HepG2 (cell line): ENCODE results near the gene FLT3LG. TPM values are rescaled to one million over a fixed set of nuclear protein-coding genes. Genes with fewer than 3 reads are reported as not detected.

ENCODE experiments used
- ASH2L ChIP-seq: fragments of 300-600, 200-600 bp; sonication (generic); IDR thresholded peaks from 2 replicates; pipeline ENCODE4 v1.7.0; 2017; ENCODE audit warnings: low read depth, mild to moderate bottlenecking, moderate library complexity, mixed read lengths, low read length; ENCODE audit not compliant: insufficient read length
- CHD4 ChIP-seq: fragments of 200-600 bp; sonication (generic); IDR thresholded peaks from 2 replicates; pipeline ENCODE4 v1.7.0; 2017; ENCODE audit warnings: mild to moderate bottlenecking, low read length, borderline replicate concordance
- CREM ChIP-seq, 2 experiments: sonication (generic) in 1 of 2; formaldehyde crosslinking in 1 of 2; IDR thresholded peaks; 2 replicates each; pipeline versions ENCODE4 v1.4.0 to v1.6.1; 2016 to 2020; ENCODE audit warnings: antibody characterized with exemption in 1 of 2, mild to moderate bottlenecking in 1 of 2, missing genetic modification reagents in 1 of 2
- DNMT1 ChIP-seq: sonication (generic); formaldehyde crosslinking; IDR thresholded peaks from 2 replicates; pipeline ENCODE4 v1.5.1; 2020; ENCODE audit warnings: mild to moderate bottlenecking, missing genetic modification reagents
- KLF16 ChIP-seq, 2 experiments: sonication (generic) in 1 of 2; formaldehyde crosslinking in 1 of 2; IDR thresholded peaks; 2 replicates each; pipeline versions ENCODE4 v1.6.1 to v1.8.0; 2016 to 2023; ENCODE audit warnings: missing genetic modification reagents in 2 of 2, missing compliant biosample characterization in 1 of 2
- KLF9 ChIP-seq: IDR thresholded peaks from 2 replicates; pipeline ENCODE4 v1.6.1; 2016; ENCODE audit warnings: low read depth
- NAIF1 ChIP-seq: sonication (generic); formaldehyde crosslinking; IDR thresholded peaks from 2 replicates; pipeline ENCODE4 v1.5.0; 2020; ENCODE audit warnings: mild to moderate bottlenecking, missing genetic modification reagents, borderline replicate concordance
- NFYB ChIP-seq: sonication (generic); formaldehyde crosslinking; IDR thresholded peaks from 2 replicates; pipeline ENCODE4 v1.4.0; 2020; ENCODE audit warnings: missing genetic modification reagents
- SMYD3 ChIP-seq: sonication (generic); formaldehyde crosslinking; IDR thresholded peaks from 2 replicates; pipeline ENCODE4 v1.8.1; 2023; ENCODE audit warnings: mild to moderate bottlenecking, missing genetic modification reagents
- TRIM24 ChIP-seq: sonication (generic); formaldehyde crosslinking; IDR thresholded peaks from 2 replicates; pipeline ENCODE4 v1.8.0; 2022; ENCODE audit warnings: mild to moderate bottlenecking, missing genetic modification reagents
- U2AF1 ChIP-seq: fragments of 200-400 bp; formaldehyde crosslinking; optimal IDR thresholded peaks from 2 replicates; pipeline ENCODE3; 2017; ENCODE audit warnings: mild to moderate bottlenecking, low read depth, low read length
- ZBTB7B ChIP-seq: sonication (generic); formaldehyde crosslinking; IDR thresholded peaks from 2 replicates; pipeline ENCODE4 v1.4.0; 2020; ENCODE audit warnings: missing genetic modification reagents
- ZC3H4 ChIP-seq: sonication (generic); formaldehyde crosslinking; IDR thresholded peaks from 2 replicates; pipeline ENCODE4 v1.4.0; 2020; ENCODE audit warnings: missing genetic modification reagents, borderline replicate concordance
- ZNF121 ChIP-seq: sonication (generic); formaldehyde crosslinking; IDR thresholded peaks from 2 replicates; pipeline ENCODE4 v1.5.0; 2020; ENCODE audit warnings: mild to moderate bottlenecking, missing genetic modification reagents
- ZNF124 ChIP-seq: sonication (generic); formaldehyde crosslinking; IDR thresholded peaks from 2 replicates; pipeline ENCODE4 v1.4.0; 2020; ENCODE audit warnings: missing genetic modification reagents
- ZNF230 ChIP-seq: sonication (generic); formaldehyde crosslinking; IDR thresholded peaks from 2 replicates; pipeline ENCODE4 v1.4.0; 2020; ENCODE audit warnings: mild to moderate bottlenecking, missing genetic modification reagents
- ZNF253 ChIP-seq: sonication (generic); formaldehyde crosslinking; IDR thresholded peaks from 2 replicates; pipeline ENCODE4 v1.8.0; 2022; ENCODE audit warnings: mild to moderate bottlenecking, missing genetic modification reagents, borderline replicate concordance
- ZNF34 ChIP-seq: sonication (generic); formaldehyde crosslinking; IDR thresholded peaks from 2 replicates; pipeline ENCODE4 v1.4.0; 2020; ENCODE audit warnings: mild to moderate bottlenecking, missing genetic modification reagents, borderline replicate concordance
- ZNF354B ChIP-seq: sonication (generic); formaldehyde crosslinking; IDR thresholded peaks from 2 replicates; pipeline ENCODE4 v1.8.0; 2022; ENCODE audit warnings: mild to moderate bottlenecking, missing genetic modification reagents
- ZNF431 ChIP-seq: sonication (generic); formaldehyde crosslinking; IDR thresholded peaks from 2 replicates; pipeline ENCODE4 v1.9.0; 2022; ENCODE audit warnings: missing genetic modification reagents, low read depth, mild to moderate bottlenecking, borderline replicate concordance
- ZNF615 ChIP-seq: sonication (generic); formaldehyde crosslinking; IDR thresholded peaks from 2 replicates; pipeline ENCODE4 v1.5.0; 2020; ENCODE audit warnings: mild to moderate bottlenecking, missing genetic modification reagents, borderline replicate concordance
- polyA plus RNA-seq, 8 experiments: library from polyadenylated mRNA; depleted of rRNA in 3 of 8; stranded (reverse) in 7 of 8; unstranded in 1 of 8; fragments of >200 nt; fragmentation: Illumina TruSeq in 4 of 8; extraction: Trizol in 4 of 8; gene quantifications; 2 replicates each; pipeline versions ENCODE4 v1.2.1 to v1.2.3, GENCODE V29; 2011 to 2016; ENCODE audit warnings: low read depth in 4 of 8, missing spikeins in 1 of 8, mixed read lengths in 1 of 8; ENCODE audit not compliant: insufficient read depth in 1 of 8
- total RNA-seq, 5 experiments: library from RNA; depleted of rRNA; stranded (reverse); fragments of >200 nt; fragmentation: Illumina TruSeq; extraction: Trizol; gene quantifications; 2 replicates each; pipeline ENCODE4 v1.2.3, GENCODE V29; 2016; ENCODE audit warnings: low read depth in 1 of 5
- TF ChIP-seq, protein P1 (sequence below): IDR thresholded peaks from 2 replicates; pipeline ENCODE4 v1.6.1; 2018; ENCODE audit warnings: missing genetic modification reagents, mild to moderate bottlenecking, missing compliant biosample characterization
- TF ChIP-seq, protein P2 (sequence below): sonication (generic); formaldehyde crosslinking; IDR thresholded peaks from 2 replicates; pipeline ENCODE4 v1.5.0; 2020; ENCODE audit warnings: mild to moderate bottlenecking, missing genetic modification reagents
- TF ChIP-seq, protein P3 (sequence below): sonication (generic); formaldehyde crosslinking; IDR thresholded peaks from 2 replicates; pipeline ENCODE4 v1.5.1; 2020; ENCODE audit warnings: mild to moderate bottlenecking, missing genetic modification reagents

FLT3LG gene
- total and polyA plus RNA-seq, 2 of the 13 experiments (the other 11 are each of a cell fraction or from before 2014, with no cell fraction given): 1.5 to 2.6 TPM

DNA sequence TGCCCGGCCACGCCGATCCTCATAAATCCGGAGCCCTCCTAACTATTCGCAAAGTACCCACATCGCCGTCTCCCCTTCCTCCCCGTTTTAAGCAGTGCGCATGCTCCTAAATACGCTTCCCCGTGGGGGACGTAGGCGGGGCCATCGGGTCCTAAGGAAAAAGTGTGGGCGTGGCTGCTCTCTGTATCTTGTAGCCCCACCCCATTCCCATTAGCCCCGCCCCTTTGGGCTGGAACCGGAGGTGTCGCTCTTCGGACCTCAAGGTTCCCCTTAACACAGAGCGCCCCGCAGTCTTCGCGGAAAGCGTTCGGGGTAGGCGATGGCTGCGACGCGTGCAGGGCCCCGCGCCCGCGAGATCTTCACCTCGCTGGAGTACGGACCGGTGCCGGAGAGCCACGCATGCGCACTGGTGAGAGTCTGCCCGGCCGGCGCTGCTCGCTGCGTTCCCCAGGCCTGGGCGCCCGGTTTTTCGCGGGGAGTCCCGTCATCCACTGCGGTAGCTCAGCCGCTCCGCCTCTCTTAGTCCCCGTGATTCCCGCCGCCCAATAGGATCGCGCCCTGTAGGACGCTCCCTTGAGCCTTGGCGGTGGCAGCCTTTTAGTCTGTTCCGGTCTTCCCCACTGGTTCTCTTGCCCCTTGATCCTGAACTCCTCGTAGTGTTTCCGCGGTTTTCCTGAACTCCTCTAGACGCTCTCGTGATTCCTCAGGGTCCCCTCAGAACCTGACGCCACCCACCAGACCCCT lies 20.8 kb upstream of the FLT3LG start, which contains the start of gene ALDH16A1 (continued):
- no peak for TF ChIP-seq ZNF354B
- TF ChIP-seq ZNF253 (CRISPR knock-in tag): no peak
- TF ChIP-seq DNMT1: peak; percentile 72; the same call in 1 of the 2 replicates
- TF ChIP-seq ZNF34 (CRISPR knock-in tag): no peak
- no peak for TF ChIP-seq ZNF121 (CRISPR knock-in tag)
- 0 out of 2 replicates have a peak, but pooled peaks have one; percentile 10 for TF ChIP-seq ZNF124 (CRISPR knock-in tag)
- TF ChIP-seq TRIM24 (CRISPR knock-in tag): no peak
- TF ChIP-seq ZC3H4 (CRISPR knock-in tag): no peak
- TF ChIP-seq SMYD3: no peak
- no peak for TF ChIP-seq ZNF230 (CRISPR knock-in tag)
- TF ChIP-seq KLF9 (CRISPR knock-in tag): no peak
- no peak for TF ChIP-seq CHD4
- TF ChIP-seq NAIF1: no peak
- no peak for TF ChIP-seq U2AF1
- TF ChIP-seq, protein P1, sequence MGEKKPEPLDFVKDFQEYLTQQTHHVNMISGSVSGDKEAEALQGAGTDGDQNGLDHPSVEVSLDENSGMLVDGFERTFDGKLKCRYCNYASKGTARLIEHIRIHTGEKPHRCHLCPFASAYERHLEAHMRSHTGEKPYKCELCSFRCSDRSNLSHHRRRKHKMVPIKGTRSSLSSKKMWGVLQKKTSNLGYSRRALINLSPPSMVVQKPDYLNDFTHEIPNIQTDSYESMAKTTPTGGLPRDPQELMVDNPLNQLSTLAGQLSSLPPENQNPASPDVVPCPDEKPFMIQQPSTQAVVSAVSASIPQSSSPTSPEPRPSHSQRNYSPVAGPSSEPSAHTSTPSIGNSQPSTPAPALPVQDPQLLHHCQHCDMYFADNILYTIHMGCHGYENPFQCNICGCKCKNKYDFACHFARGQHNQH (CRISPR knock-in tag): peak; percentile 61; the same call in 1 of the 2 replicates
- TF ChIP-seq, protein P2, sequence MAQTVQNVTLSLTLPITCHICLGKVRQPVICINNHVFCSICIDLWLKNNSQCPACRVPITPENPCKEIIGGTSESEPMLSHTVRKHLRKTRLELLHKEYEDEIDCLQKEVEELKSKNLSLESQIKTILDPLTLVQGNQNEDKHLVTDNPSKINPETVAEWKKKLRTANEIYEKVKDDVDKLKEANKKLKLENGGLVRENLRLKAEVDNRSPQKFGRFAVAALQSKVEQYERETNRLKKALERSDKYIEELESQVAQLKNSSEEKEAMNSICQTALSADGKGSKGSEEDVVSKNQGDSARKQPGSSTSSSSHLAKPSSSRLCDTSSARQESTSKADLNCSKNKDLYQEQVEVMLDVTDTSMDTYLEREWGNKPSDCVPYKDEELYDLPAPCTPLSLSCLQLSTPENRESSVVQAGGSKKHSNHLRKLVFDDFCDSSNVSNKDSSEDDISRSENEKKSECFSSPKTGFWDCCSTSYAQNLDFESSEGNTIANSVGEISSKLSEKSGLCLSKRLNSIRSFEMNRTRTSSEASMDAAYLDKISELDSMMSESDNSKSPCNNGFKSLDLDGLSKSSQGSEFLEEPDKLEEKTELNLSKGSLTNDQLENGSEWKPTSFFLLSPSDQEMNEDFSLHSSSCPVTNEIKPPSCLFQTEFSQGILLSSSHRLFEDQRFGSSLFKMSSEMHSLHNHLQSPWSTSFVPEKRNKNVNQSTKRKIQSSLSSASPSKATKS (CRISPR knock-in tag): no peak
- TF ChIP-seq NFYB (CRISPR knock-in tag): peak; percentile 88
- TF ChIP-seq ZNF615 (CRISPR knock-in tag): no peak
- TF ChIP-seq ZNF431 (CRISPR knock-in tag): peak; percentile 35; the same call in 1 of the 2 replicates
- no peak for TF ChIP-seq KLF16 (CRISPR knock-in tag; IDR thresholded peaks at IDR 0.05)
- peak; percentile 67 for TF ChIP-seq ASH2L
- TF ChIP-seq ZBTB7B (CRISPR knock-in tag): 0 out of 2 replicates have a peak, but pooled peaks have one; percentile 2
- peak; percentile 56 for TF ChIP-seq CREM (IDR thresholded peaks at IDR 0.05)
- TF ChIP-seq CREM (CRISPR knock-in tag; IDR thresholded peaks at IDR 0.05): no peak
- TF ChIP-seq, protein P3, sequence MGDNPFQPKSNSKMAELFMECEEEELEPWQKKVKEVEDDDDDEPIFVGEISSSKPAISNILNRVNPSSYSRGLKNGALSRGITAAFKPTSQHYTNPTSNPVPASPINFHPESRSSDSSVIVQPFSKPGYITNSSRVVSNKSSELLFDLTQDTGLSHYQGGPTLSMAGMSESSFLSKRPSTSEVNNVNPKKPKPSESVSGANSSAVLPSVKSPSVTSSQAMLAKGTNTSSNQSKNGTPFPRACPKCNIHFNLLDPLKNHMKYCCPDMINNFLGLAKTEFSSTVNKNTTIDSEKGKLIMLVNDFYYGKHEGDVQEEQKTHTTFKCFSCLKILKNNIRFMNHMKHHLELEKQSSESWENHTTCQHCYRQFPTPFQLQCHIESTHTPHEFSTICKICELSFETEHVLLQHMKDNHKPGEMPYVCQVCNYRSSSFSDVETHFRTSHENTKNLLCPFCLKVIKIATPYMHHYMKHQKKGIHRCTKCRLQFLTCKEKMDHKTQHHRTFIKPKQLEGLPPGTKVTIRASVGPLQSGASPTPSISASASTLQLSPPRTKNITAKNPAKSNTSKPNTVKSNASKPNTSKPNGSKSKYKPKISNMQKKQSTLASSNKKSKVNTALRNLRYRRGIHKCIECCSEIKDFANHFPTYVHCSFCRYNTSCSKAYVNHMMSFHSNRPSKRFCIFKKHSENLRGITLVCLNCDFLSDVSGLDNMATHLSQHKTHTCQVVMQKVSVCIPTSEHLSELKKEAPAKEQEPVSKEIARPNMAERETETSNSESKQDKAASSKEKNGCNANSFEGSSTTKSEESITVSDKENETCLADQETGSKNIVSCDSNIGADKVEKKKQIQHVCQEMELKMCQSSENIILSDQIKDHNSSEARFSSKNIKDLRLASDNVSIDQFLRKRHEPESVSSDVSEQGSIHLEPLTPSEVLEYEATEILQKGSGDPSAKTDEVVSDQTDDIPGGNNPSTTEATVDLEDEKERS: no peak; the same call in 1 of the 2 replicates
